HG02623 (cell line): Measurements from ENCODE around the gene CAMK1D.
"Not testable (repeated sequence)": the region's sequence is repeated elsewhere in the genome, so short reads cannot be mapped to it uniquely, and the experiment has no call there.

ENCODE experiments used
- ATAC-seq: cut with Tn5 transposase; IDR thresholded peaks from one replicate; pipeline ENCODE4 v1.9.1; 2021; ENCODE audit warnings: moderate library complexity; ENCODE audit not compliant: unreplicated experiment

Gene CAMK1D

GRCh38 chr10:12489357-12489756, 140.0 kb downstream of the CAMK1D start:
- ATAC-seq = no peak

GRCh38 chr10:12489806-12490205, 140.5 kb downstream of the CAMK1D start:
- ATAC-seq = no peak

GRCh38 chr10:12490963-12491362, 141.6 kb downstream of the CAMK1D start:
- ATAC-seq = no peak

GRCh38 chr10:12491491-12491890, 142.1 kb downstream of the CAMK1D start:
- no peak for ATAC-seq

- ATAC-seq = no peak
Measured at GRCh38 chr10:12492016-12492415, 142.7 kb downstream of the CAMK1D start.

GRCh38 chr10:12497046-12497445, 147.7 kb downstream of the CAMK1D start:
- ATAC-seq = not testable (repeated sequence)

- no peak for ATAC-seq
Measured at GRCh38 chr10:12499076-12499986, 150.0 kb downstream of the CAMK1D start.

- no peak for ATAC-seq
Measured at GRCh38 chr10:12500381-12501303, 151.3 kb downstream of the CAMK1D start.

GRCh38 chr10:12501324-12501723, 152.0 kb downstream of the CAMK1D start:
- ATAC-seq = no peak

- no peak for ATAC-seq
Measured at GRCh38 chr10:12501841-12502525, 152.6 kb downstream of the CAMK1D start.

GRCh38 chr10:12502526-12503274, 153.4 kb downstream of the CAMK1D start:
- no peak for ATAC-seq

- ATAC-seq = no peak
Measured at GRCh38 chr10:12503311-12503710, 154.0 kb downstream of the CAMK1D start.

GRCh38 chr10:12504176-12504575, 154.8 kb downstream of the CAMK1D start:
- no peak for ATAC-seq

- no peak for ATAC-seq
Measured at GRCh38 chr10:12504628-12505027, 155.3 kb downstream of the CAMK1D start.

- ATAC-seq = no peak
Measured at GRCh38 chr10:12505683-12506082, 156.3 kb downstream of the CAMK1D start.

GRCh38 chr10:12507165-12507850, 158.0 kb downstream of the CAMK1D start:
- no peak for ATAC-seq

GRCh38 chr10:12508165-12508564, 158.8 kb downstream of the CAMK1D start:
- no peak for ATAC-seq

- no peak for ATAC-seq
Measured at GRCh38 chr10:12509016-12509793, 159.9 kb downstream of the CAMK1D start.

- ATAC-seq = no peak
Measured at GRCh38 chr10:12509794-12510100, 160.4 kb downstream of the CAMK1D start.
